ENCODE results near the gene EPO. TPM values are rescaled to one million over a fixed set of nuclear protein-coding genes. Genes with fewer than 3 reads are reported as not detected.

EPO gene
- total RNA-seq, 1 experiment from 2014 or later, result 0.30 TPM

- ChIA-PET RAD21 (ENCODE audit: low non-redundant PET in 1 of 2, low total read pairs in 2 of 2, uncharacterized antibody in 2 of 2, unreplicated experiment in 2 of 2) (no interaction called here), POLR2A (interaction anchor here (0.8 to 1.4 kb wide), 4 partner anchors 11 to 39 kb away, joined by 3 to 8 read pairs (median 4); partner anchors contain the start of gene POP7), CTCF (interaction anchor here (1.3 kb wide), 1 partner anchor 20 kb away, joined by 9 read pairs; no protein-coding TSS in a partner anchor)
- intact Hi-C loops (cut with micrococcal nuclease), result loop anchor here (2.0 kb wide), 1 partner anchor 16 kb away; no protein-coding TSS in a partner anchor
- Histone ChIP-seq H3K4me2 (ENCODE audit: low read length) (peak overlapping the region; percentile 84), H3K9me2 (ENCODE audit: insufficient read depth) (no peaks in the 10 kb centered on the region), H3K9me3 (ENCODE audit: control insufficient read depth in 1 of 2, insufficient read depth in 1 of 2, low read depth in 1 of 2, low read length in 2 of 2) (no peaks in the 10 kb centered on the region), H3K9ac (ENCODE audit: low read length) (peak overlapping the region; percentile 59), H3K27ac (ENCODE audit: low read depth, low read length) (peak overlapping the region; percentile 24; the same call in 1 of the 2 replicates), H3K27me3 (ENCODE audit: insufficient read depth, low read length) (no peaks in the 10 kb centered on the region), H4K20me1 (ENCODE audit: insufficient read depth) (no peaks in the 10 kb centered on the region), H3K79me2 (ENCODE audit: insufficient read depth, low read length) (no peaks in the 10 kb centered on the region), H3K4me1 (ENCODE audit: control insufficient read depth in 1 of 2, insufficient read depth in 2 of 2, low read length in 2 of 2) (peaks cover 0 to 9% of the 10 kb centered on the region in 2 experiments; a peak in 2 of 4 replicates), H3K4me3 (replicated peaks in 1 of 2; ENCODE audit: low read depth in 1 of 2, low read length in 2 of 2) (peak overlapping the region; percentile 46 to 59), H3K36me3 (ENCODE audit: control insufficient read depth in 1 of 2, insufficient read depth in 2 of 2, low read length in 2 of 2) (no peaks in the 10 kb centered on the region), H2AFZ (ENCODE audit: low read depth, low read length, poor library complexity, severe bottlenecking) (no peak overlapping the region)
- DNase-seq (ENCODE audit: low read depth, low spot score), result peak; percentile 46
- no TSS peak for BruUV-seq (replicated peaks)
- peak; percentile 95 for ATAC-seq
- TF ChIP-seq CEBPB (IDR thresholded peaks at IDR 0.05; ENCODE audit: low read depth), result peak; percentile 67
- no peak for TF ChIP-seq ZFX (IDR thresholded peaks at IDR 0.05)
- TF ChIP-seq YY1 (IDR thresholded peaks at IDR 0.05; ENCODE audit: extremely low read depth, insufficient replicate concordance, low read depth, low read length), result no peak
- TF ChIP-seq POLR2A (IDR thresholded peaks at IDR 0.05; ENCODE audit: borderline replicate concordance, extremely low read depth, insufficient read depth, insufficient read length), result peak; percentile 50
- no peak for TF ChIP-seq ELF1 (IDR thresholded peaks at IDR 0.05; ENCODE audit: borderline replicate concordance, low read depth)
Observed at GRCh38 chr7:100745184-100745583, 24.9 kb downstream of the EPO start.

GRCh38 chr7:100752994-100753393 is 32.7 kb downstream of the EPO start:
- POLR2A ChIA-PET, result no interaction called here
- Histone ChIP-seq H3K27me3 (ENCODE audit: insufficient read depth, low read length) (no peaks in the 10 kb centered on the region), H3K9me3 (ENCODE audit: control insufficient read depth in 1 of 2, insufficient read depth in 1 of 2, low read depth in 1 of 2, low read length in 2 of 2) (no peaks in the 10 kb centered on the region), H2AFZ (ENCODE audit: low read depth, low read length, poor library complexity, severe bottlenecking) (no peak overlapping the region), H3K79me2 (ENCODE audit: insufficient read depth, low read length) (no peaks in the 10 kb centered on the region), H3K9ac (ENCODE audit: low read length) (no peak overlapping the region), H3K9me2 (ENCODE audit: insufficient read depth) (no peaks in the 10 kb centered on the region), H3K4me2 (ENCODE audit: low read length) (no peak overlapping the region), H3K36me3 (ENCODE audit: control insufficient read depth in 1 of 2, insufficient read depth in 2 of 2, low read length in 2 of 2) (no peaks in the 10 kb centered on the region), H3K4me3 (replicated peaks in 1 of 2; ENCODE audit: low read depth in 1 of 2, low read length in 2 of 2) (no peak overlapping the region), H4K20me1 (ENCODE audit: insufficient read depth) (no peaks in the 10 kb centered on the region), H3K4me1 (ENCODE audit: control insufficient read depth in 1 of 2, insufficient read depth in 2 of 2, low read length in 2 of 2) (no peaks in the 10 kb centered on the region), H3K27ac (ENCODE audit: low read depth, low read length) (no peak overlapping the region)
- intact Hi-C loops (cut with micrococcal nuclease), result no loop called here
- CTCF ChIA-PET, result no interaction called here
- TF ChIP-seq CEBPB (IDR thresholded peaks at IDR 0.05; ENCODE audit: low read depth) (no peak), REST (IDR thresholded peaks at IDR 0.05; ENCODE audit: low read depth) (no peak), ATF3 (IDR thresholded peaks at IDR 0.05) (no peak), YY1 (IDR thresholded peaks at IDR 0.05; ENCODE audit: extremely low read depth, insufficient replicate concordance, low read depth, low read length) (no peak), EGR1 (IDR thresholded peaks at IDR 0.05; ENCODE audit: low read depth) (no peak)
- ATAC-seq (peak; percentile 47; the same call in 1 of the 2 replicates), DNase-seq (ENCODE audit: low read depth, low spot score) (no peak)
- no TSS peak for BruUV-seq (replicated peaks)
- RAD21 ChIA-PET (ENCODE audit: low non-redundant PET in 1 of 2, low total read pairs in 2 of 2, uncharacterized antibody in 2 of 2, unreplicated experiment in 2 of 2), result no interaction called here
